ENCODE data around the gene CD274. TPM values are rescaled to one million over a fixed set of nuclear protein-coding genes. Genes with fewer than 3 reads are reported as not detected.

The CD274 gene
- total and polyA plus RNA-seq, 2 experiments from 2014 or later, result not detected

- TF ChIP-seq ZNF114 (CRISPR knock-in tag; IDR thresholded peaks at IDR 0.05) (no peak), JUNB (IDR thresholded peaks at IDR 0.05; ENCODE audit: unreplicated experiment) (no peak), CREB1 (CRISPR knock-in tag; IDR thresholded peaks at IDR 0.05; ENCODE audit: low read depth) (no peak), STAT1 (IDR thresholded peaks at IDR 0.05; ENCODE audit: unreplicated experiment) (no peak), ETS1 (IDR thresholded peaks at IDR 0.05) (no peak), NANOG (IDR thresholded peaks at IDR 0.05; ENCODE audit: borderline replicate concordance) (no peak), ZNF462 (CRISPR knock-in tag; IDR thresholded peaks at IDR 0.05) (no peak)
Measured at GRCh38 chr9:5422276-5422675, 28.1 kb upstream of the CD274 start (continued).

DNA sequence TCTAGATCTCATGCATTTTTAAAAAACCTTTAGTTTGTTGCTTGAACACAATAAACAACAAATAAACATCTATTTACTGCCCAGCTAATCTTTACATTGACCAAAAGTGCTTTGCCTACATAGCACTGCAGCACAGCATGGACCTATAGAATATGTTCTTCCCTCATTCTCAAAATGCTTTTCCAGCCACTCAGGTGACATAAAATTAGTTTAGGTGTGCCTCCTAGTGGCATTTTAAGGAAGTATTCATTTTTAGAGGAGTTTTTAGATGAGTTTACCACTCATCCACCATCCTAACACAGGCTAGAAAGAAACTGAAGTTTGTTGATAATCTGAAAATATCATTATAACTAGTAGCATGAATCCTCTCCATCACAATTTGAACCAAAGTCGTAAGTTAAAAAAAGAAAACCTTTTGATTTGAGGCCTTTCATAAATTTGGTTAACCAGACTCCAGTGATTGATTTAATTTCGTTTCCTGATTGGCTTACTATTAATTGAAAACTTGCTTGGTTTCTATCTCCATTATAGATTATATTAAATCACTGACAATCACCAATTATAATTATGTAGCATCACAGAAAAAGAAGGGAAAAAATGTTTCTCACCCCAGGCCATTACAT, 25.2 kb upstream of the CD274 start:
- Histone ChIP-seq H3K4me2 (no peak overlapping the region), H3K9me2 (ENCODE audit: insufficient read depth) (no peaks in the 10 kb centered on the region), H4K20me1 (replicated peaks; ENCODE audit: insufficient read depth) (no peaks in the 10 kb centered on the region), H3F3A (replicated peaks; ENCODE audit: low read depth) (no peaks in the 10 kb centered on the region), H3K36me3 (ENCODE audit: insufficient read depth) (no peaks in the 10 kb centered on the region), H3K4me1 (ENCODE audit: insufficient read depth) (no peaks in the 10 kb centered on the region), H3K4me3 (no peak overlapping the region), H3K27ac (ENCODE audit: low read depth) (no peak overlapping the region), H2AFZ (no peak overlapping the region), H3K79me2 (replicated peaks; ENCODE audit: insufficient read depth) (no peaks in the 10 kb centered on the region), H3K27me3 (ENCODE audit: insufficient read depth) (no peaks in the 10 kb centered on the region)
- no peaks in the 10 kb centered on the region for H3K36me3 Mint-ChIP-seq (ENCODE audit: low read depth)
- H3K4me1 Mint-ChIP-seq, result no peaks in the 10 kb centered on the region
- H3K27me3 Mint-ChIP-seq (ENCODE audit: insufficient read depth, low read depth, poor library complexity), result peaks cover 4% of the 10 kb centered on the region
- DNase-seq (ENCODE audit: low spot score) (peak; percentile 75), ATAC-seq (peak; percentile 49)
- no peak overlapping the region for H3K4me3 Mint-ChIP-seq
- H3K27ac Mint-ChIP-seq, result no peak overlapping the region
- TF ChIP-seq JUNB (IDR thresholded peaks at IDR 0.05; ENCODE audit: unreplicated experiment), result no peak
- TF ChIP-seq, protein P1, sequence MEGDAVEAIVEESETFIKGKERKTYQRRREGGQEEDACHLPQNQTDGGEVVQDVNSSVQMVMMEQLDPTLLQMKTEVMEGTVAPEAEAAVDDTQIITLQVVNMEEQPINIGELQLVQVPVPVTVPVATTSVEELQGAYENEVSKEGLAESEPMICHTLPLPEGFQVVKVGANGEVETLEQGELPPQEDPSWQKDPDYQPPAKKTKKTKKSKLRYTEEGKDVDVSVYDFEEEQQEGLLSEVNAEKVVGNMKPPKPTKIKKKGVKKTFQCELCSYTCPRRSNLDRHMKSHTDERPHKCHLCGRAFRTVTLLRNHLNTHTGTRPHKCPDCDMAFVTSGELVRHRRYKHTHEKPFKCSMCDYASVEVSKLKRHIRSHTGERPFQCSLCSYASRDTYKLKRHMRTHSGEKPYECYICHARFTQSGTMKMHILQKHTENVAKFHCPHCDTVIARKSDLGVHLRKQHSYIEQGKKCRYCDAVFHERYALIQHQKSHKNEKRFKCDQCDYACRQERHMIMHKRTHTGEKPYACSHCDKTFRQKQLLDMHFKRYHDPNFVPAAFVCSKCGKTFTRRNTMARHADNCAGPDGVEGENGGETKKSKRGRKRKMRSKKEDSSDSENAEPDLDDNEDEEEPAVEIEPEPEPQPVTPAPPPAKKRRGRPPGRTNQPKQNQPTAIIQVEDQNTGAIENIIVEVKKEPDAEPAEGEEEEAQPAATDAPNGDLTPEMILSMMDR (conservative IDR thresholded peaks at IDR 0.05; ENCODE audit: low read depth in 2 of 2), result peak; percentile 76 to 83
- TF ChIP-seq, protein P2, sequence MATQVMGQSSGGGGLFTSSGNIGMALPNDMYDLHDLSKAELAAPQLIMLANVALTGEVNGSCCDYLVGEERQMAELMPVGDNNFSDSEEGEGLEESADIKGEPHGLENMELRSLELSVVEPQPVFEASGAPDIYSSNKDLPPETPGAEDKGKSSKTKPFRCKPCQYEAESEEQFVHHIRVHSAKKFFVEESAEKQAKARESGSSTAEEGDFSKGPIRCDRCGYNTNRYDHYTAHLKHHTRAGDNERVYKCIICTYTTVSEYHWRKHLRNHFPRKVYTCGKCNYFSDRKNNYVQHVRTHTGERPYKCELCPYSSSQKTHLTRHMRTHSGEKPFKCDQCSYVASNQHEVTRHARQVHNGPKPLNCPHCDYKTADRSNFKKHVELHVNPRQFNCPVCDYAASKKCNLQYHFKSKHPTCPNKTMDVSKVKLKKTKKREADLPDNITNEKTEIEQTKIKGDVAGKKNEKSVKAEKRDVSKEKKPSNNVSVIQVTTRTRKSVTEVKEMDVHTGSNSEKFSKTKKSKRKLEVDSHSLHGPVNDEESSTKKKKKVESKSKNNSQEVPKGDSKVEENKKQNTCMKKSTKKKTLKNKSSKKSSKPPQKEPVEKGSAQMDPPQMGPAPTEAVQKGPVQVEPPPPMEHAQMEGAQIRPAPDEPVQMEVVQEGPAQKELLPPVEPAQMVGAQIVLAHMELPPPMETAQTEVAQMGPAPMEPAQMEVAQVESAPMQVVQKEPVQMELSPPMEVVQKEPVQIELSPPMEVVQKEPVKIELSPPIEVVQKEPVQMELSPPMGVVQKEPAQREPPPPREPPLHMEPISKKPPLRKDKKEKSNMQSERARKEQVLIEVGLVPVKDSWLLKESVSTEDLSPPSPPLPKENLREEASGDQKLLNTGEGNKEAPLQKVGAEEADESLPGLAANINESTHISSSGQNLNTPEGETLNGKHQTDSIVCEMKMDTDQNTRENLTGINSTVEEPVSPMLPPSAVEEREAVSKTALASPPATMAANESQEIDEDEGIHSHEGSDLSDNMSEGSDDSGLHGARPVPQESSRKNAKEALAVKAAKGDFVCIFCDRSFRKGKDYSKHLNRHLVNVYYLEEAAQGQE (IDR thresholded peaks at IDR 0.05; ENCODE audit: unreplicated experiment), result no peak
- H3K9me3 Mint-ChIP-seq, result no peaks in the 10 kb centered on the region
